Epithelial cell of esophagus (primary cell): ENCODE results near the gene TMEM143.

Experiments used
- DNase-seq: peaks from one replicate; pipeline ENCODE4 v3.0.0; 2010; ENCODE audit warnings: low read depth
- H3K4me3 ChIP-seq: 2 replicates; pipeline ENCODE4 v1.5.1; 2011; ENCODE audit warnings: mild to moderate bottlenecking, low read length, control low read depth
- TF ChIP-seq, protein P1 (sequence below): IDR thresholded peaks from 2 replicates; pipeline ENCODE4 v1.5.1; 2011; ENCODE audit warnings: low read depth, mild to moderate bottlenecking, low read length, control low read depth, inconsistent platforms; ENCODE audit not compliant: insufficient read depth; ENCODE audit errors: missing control alignments

The TMEM143 gene

GRCh38 chr19:48390188-48391099, 26.7 kb upstream of the TMEM143 start:
- TF ChIP-seq, protein P1, sequence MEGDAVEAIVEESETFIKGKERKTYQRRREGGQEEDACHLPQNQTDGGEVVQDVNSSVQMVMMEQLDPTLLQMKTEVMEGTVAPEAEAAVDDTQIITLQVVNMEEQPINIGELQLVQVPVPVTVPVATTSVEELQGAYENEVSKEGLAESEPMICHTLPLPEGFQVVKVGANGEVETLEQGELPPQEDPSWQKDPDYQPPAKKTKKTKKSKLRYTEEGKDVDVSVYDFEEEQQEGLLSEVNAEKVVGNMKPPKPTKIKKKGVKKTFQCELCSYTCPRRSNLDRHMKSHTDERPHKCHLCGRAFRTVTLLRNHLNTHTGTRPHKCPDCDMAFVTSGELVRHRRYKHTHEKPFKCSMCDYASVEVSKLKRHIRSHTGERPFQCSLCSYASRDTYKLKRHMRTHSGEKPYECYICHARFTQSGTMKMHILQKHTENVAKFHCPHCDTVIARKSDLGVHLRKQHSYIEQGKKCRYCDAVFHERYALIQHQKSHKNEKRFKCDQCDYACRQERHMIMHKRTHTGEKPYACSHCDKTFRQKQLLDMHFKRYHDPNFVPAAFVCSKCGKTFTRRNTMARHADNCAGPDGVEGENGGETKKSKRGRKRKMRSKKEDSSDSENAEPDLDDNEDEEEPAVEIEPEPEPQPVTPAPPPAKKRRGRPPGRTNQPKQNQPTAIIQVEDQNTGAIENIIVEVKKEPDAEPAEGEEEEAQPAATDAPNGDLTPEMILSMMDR, result peak; percentile 62
- peak; percentile 55 for DNase-seq
- H3K4me3 ChIP-seq, result peak overlapping the region; percentile 96

- DNase-seq, result no peak
- TF ChIP-seq, protein P1, result no peak
- H3K4me3 ChIP-seq, result no peak overlapping the region
Measured at GRCh38 chr19:48386981-48387380, 23.2 kb upstream of the TMEM143 start.

GRCh38 chr19:48385461-48386087, 21.8 kb upstream of the TMEM143 start:
- H3K4me3 ChIP-seq, result no peak overlapping the region
- DNase-seq, result no peak
- TF ChIP-seq, protein P1, result no peak

GRCh38 chr19:48382286-48382685, 18.5 kb upstream of the TMEM143 start:
- TF ChIP-seq, protein P1, result no peak
- no peak for DNase-seq
- no peak overlapping the region for H3K4me3 ChIP-seq

- TF ChIP-seq, protein P1, result no peak
- no peak overlapping the region for H3K4me3 ChIP-seq
- no peak for DNase-seq
Measured at GRCh38 chr19:48381178-48381950, 17.6 kb upstream of the TMEM143 start.

GRCh38 chr19:48379058-48379457, 15.3 kb upstream of the TMEM143 start:
- H3K4me3 ChIP-seq, result no peak overlapping the region
- TF ChIP-seq, protein P1, result no peak
- no peak for DNase-seq
